Gastroesophageal sphincter (tissue), 3 donors: ENCODE measurements around the gene AUTS2.

ENCODE experiments used
- EP300 ChIP-seq: sonication (generic); formaldehyde crosslinking; IDR thresholded peaks from one replicate; pipeline ENCODE4 v1.6.1; 2017; ENCODE audit warnings: antibody characterized with exemption, mild to moderate bottlenecking
- POLR2A ChIP-seq, 2 donors: fragments of 450-650 bp; IDR thresholded peaks; one replicate each; pipeline ENCODE4 v1.6.1; 2017; ENCODE audit warnings: antibody characterized with exemption in 2 of 2, mild to moderate bottlenecking in 2 of 2, moderate library complexity in 1 of 2
- POLR2AphosphoS5 ChIP-seq: sonication (generic); formaldehyde crosslinking; IDR thresholded peaks from one replicate; pipeline ENCODE4 v1.6.1; 2017; ENCODE audit warnings: antibody characterized with exemption
- TF ChIP-seq, protein P1 (sequence below), 4 experiments: fragments of 200-600 bp in 2 of 4; fragments of 450-650 bp in 2 of 4; sonication (generic) in 1 of 4; IDR thresholded peaks; one replicate each; pipeline ENCODE4 v1.5.1; 2017 to 2019; ENCODE audit warnings: antibody characterized with exemption in 4 of 4, mild to moderate bottlenecking in 2 of 4, moderate library complexity in 2 of 4

DNA sequence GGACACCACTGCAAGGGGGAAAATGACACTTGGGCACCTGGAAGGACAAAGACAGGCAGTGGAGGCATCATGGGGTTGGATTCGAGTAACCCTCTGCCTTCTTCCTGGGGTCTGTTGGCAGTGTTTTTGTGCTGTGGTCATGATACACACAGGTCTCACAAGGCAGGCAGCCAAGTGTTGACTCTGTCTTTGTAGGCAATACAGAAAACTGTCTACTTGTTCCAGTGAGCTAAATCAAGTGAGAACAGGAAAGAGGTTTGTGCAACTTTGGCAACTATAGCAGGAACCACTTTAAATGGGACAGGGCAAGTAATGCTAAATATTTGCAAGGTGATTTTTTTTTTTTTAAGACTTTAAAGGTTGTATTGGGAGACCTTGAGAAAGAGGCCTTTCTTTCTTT is 955.1 kb downstream of the AUTS2 start:
- TF ChIP-seq, protein P1, sequence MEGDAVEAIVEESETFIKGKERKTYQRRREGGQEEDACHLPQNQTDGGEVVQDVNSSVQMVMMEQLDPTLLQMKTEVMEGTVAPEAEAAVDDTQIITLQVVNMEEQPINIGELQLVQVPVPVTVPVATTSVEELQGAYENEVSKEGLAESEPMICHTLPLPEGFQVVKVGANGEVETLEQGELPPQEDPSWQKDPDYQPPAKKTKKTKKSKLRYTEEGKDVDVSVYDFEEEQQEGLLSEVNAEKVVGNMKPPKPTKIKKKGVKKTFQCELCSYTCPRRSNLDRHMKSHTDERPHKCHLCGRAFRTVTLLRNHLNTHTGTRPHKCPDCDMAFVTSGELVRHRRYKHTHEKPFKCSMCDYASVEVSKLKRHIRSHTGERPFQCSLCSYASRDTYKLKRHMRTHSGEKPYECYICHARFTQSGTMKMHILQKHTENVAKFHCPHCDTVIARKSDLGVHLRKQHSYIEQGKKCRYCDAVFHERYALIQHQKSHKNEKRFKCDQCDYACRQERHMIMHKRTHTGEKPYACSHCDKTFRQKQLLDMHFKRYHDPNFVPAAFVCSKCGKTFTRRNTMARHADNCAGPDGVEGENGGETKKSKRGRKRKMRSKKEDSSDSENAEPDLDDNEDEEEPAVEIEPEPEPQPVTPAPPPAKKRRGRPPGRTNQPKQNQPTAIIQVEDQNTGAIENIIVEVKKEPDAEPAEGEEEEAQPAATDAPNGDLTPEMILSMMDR (IDR thresholded peaks at IDR 0.05): no peak
- TF ChIP-seq POLR2AphosphoS5: no peak
- no peak for TF ChIP-seq EP300
- no peak for TF ChIP-seq POLR2A (IDR thresholded peaks at IDR 0.05)
